ENCODE measurements around the gene ACP2. TPM values are rescaled to one million over a fixed set of nuclear protein-coding genes. Genes with fewer than 3 reads are reported as not detected.

ACP2 gene
- total and polyA plus RNA-seq, 9 of the 15 experiments (the other 6 are each of a cell fraction or from before 2014, with no cell fraction given), result 1.9 to 20.0 (median 11.6) TPM

DNA sequence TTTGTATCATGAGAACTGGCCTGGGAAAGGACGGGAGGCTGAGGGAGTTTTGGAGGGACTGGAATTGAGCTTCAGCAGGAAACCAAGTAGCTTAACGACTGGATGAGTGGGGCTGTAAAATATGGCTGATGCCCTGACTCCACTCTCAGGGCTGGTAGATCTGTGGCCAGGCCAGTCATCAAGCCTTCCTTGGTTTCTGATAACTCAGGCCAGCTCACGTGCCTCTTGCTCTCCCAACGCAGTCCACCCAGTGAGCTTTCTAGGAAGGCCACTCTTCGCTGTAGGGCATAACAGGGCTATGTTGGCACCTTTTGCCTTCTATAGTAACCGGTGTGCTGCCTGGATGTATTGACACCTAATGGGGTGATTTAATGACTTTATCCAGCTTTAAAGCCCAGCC is 15.5 kb upstream of the ACP2 start:
- no peak overlapping the region for H3K4me3 ChIP-seq
- intact Hi-C loops (cut with micrococcal nuclease) (no loop called here), in situ Hi-C loops (cut with MboI) (no loop called here)
- H3K4me2 ChIP-seq (ENCODE audit: insufficient read depth, low read length), result no peak overlapping the region; the same call in 1 of the 2 replicates
- no peaks in the 10 kb centered on the region for H3K27me3 ChIP-seq (ENCODE audit: control insufficient read depth in 2 of 2, insufficient read depth in 2 of 2, low read length in 2 of 2)
- no TSS peak for BruUV-seq (replicated peaks)
- POLR2A ChIA-PET, result interaction anchor here (1.2 to 1.9 kb wide), 4 partner anchors 12 to 81 kb away, joined by 3 to 6 read pairs (median 4); partner anchors contain the start of gene ACP2
- H3K9me3 ChIP-seq (replicated peaks; ENCODE audit: control insufficient read depth, insufficient read depth, low read depth, low read length), result no peaks in the 10 kb centered on the region
- peaks cover 47 to 49% of the 10 kb centered on the region in 2 experiments for H3K4me1 ChIP-seq (replicated peaks in 1 of 2; ENCODE audit: control insufficient read depth in 2 of 2, insufficient read depth in 2 of 2, low read length in 2 of 2)
- CTCF ChIA-PET (ENCODE audit: low intra/inter-chr PET ratio), result no interaction called here
- peak overlapping the region; percentile 65 for H2AFZ ChIP-seq (ENCODE audit: low read depth, low read length)
- H3K79me2 ChIP-seq (ENCODE audit: control insufficient read depth, insufficient read depth, low read length), result no peaks in the 10 kb centered on the region
- peak in 1 of 4 experiments; percentile 25 for DNase-seq (ENCODE audit: extremely low read depth in 1 of 4, low spot score in 3 of 4)
- WGBS (ENCODE audit: insufficient coverage, low coverage, missing lambda C conversion rate), result 47% methylated on average over 6 of the region's 6 CpGs
- H3K9ac ChIP-seq (ENCODE audit: insufficient read depth in 1 of 2, low read depth in 2 of 2, low read length in 2 of 2), result peak overlapping the region; percentile 2 to 18; a peak in 3 of 4 replicates
- FAIRE-seq, result no peak
- ATAC-seq, result no peak
- H4K20me1 ChIP-seq (replicated peaks; ENCODE audit: control insufficient read depth, insufficient read depth, low read length), result no peaks in the 10 kb centered on the region
- peak overlapping the region; percentile 71 for H3K27ac ChIP-seq (ENCODE audit: extremely low read depth, low read depth, low read length)
- peaks cover 6% of the 10 kb centered on the region; the same call in 2 of the 3 replicates for H3K36me3 ChIP-seq (ENCODE audit: control insufficient read depth, insufficient read depth, low read length)
- peaks cover 5% of the 10 kb centered on the region for H3K9me1 ChIP-seq (ENCODE audit: control insufficient read depth, insufficient read depth, low read length)
- TF ChIP-seq BHLHE40 (IDR thresholded peaks at IDR 0.05; ENCODE audit: low read length), result peak; percentile 90
- no peak for TF ChIP-seq FOXM1 (IDR thresholded peaks at IDR 0.05; ENCODE audit: low read depth)
- no peak for TF ChIP-seq FOXM1 (CRISPR knock-in tag; IDR thresholded peaks at IDR 0.05; ENCODE audit: low read depth)
- peak; percentile 79; the same call in 1 of the 2 replicates for TF ChIP-seq DMBX1 (CRISPR knock-in tag; IDR thresholded peaks at IDR 0.05; ENCODE audit: borderline replicate concordance)
- no peak for TF ChIP-seq ESRRA (IDR thresholded peaks at IDR 0.05; ENCODE audit: borderline replicate concordance, low read depth)
- TF ChIP-seq, protein P1, sequence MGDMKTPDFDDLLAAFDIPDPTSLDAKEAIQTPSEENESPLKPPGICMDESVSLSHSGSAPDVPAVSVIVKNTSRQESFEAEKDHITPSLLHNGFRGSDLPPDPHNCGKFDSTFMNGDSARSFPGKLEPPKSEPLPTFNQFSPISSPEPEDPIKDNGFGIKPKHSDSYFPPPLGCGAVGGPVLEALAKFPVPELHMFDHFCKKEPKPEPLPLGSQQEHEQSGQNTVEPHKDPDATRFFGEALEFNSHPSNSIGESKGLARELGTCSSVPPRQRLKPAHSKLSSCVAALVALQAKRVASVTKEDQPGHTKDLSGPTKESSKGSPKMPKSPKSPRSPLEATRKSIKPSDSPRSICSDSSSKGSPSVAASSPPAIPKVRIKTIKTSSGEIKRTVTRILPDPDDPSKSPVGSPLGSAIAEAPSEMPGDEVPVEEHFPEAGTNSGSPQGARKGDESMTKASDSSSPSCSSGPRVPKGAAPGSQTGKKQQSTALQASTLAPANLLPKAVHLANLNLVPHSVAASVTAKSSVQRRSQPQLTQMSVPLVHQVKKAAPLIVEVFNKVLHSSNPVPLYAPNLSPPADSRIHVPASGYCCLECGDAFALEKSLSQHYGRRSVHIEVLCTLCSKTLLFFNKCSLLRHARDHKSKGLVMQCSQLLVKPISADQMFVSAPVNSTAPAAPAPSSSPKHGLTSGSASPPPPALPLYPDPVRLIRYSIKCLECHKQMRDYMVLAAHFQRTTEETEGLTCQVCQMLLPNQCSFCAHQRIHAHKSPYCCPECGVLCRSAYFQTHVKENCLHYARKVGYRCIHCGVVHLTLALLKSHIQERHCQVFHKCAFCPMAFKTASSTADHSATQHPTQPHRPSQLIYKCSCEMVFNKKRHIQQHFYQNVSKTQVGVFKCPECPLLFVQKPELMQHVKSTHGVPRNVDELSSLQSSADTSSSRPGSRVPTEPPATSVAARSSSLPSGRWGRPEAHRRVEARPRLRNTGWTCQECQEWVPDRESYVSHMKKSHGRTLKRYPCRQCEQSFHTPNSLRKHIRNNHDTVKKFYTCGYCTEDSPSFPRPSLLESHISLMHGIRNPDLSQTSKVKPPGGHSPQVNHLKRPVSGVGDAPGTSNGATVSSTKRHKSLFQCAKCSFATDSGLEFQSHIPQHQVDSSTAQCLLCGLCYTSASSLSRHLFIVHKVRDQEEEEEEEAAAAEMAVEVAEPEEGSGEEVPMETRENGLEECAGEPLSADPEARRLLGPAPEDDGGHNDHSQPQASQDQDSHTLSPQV (IDR thresholded peaks at IDR 0.05), result peak; percentile 67
- peak; percentile 23; the same call in 1 of the 2 replicates for TF ChIP-seq CXXC5 (CRISPR knock-in tag; IDR thresholded peaks at IDR 0.05)
- no peak for TF ChIP-seq ELK3 (CRISPR knock-in tag; IDR thresholded peaks at IDR 0.05)
- no peak for TF ChIP-seq POLR2A (conservative IDR thresholded peaks at IDR 0.05)
- TF ChIP-seq, protein P2, sequence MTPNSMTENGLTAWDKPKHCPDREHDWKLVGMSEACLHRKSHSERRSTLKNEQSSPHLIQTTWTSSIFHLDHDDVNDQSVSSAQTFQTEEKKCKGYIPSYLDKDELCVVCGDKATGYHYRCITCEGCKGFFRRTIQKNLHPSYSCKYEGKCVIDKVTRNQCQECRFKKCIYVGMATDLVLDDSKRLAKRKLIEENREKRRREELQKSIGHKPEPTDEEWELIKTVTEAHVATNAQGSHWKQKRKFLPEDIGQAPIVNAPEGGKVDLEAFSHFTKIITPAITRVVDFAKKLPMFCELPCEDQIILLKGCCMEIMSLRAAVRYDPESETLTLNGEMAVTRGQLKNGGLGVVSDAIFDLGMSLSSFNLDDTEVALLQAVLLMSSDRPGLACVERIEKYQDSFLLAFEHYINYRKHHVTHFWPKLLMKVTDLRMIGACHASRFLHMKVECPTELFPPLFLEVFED (CRISPR knock-in tag; conservative IDR thresholded peaks at IDR 0.05), result no peak
- no peak for TF ChIP-seq CEBPZ (IDR thresholded peaks at IDR 0.05; ENCODE audit: borderline replicate concordance, low read depth, low read length)

Measured in K562 (cell line).